ENCODE data around the gene LIN37. TPM values are rescaled to one million over a fixed set of nuclear protein-coding genes. Genes with fewer than 3 reads are reported as not detected.

Gene LIN37
- total RNA-seq, 1 donor from 2014 or later: 11.9 TPM

- Mint-ChIP-seq H3K9me3 (ENCODE audit: low read depth) (no peaks in the 10 kb centered on the region), H3K27me3 (ENCODE audit: low read depth) (no peaks in the 10 kb centered on the region), H3K36me3 (ENCODE audit: low read depth) (peaks cover 8% of the 10 kb centered on the region), H3K27ac (ENCODE audit: unreplicated experiment) (peak overlapping the region; percentile 95), H3K4me1 (ENCODE audit: low read depth) (peaks cover 38% of the 10 kb centered on the region), H3K4me3 (ENCODE audit: unreplicated experiment) (peak overlapping the region; percentile 53)
- DNase-seq (ENCODE audit: low spot score): no peak
- TF ChIP-seq CTCF (IDR thresholded peaks at IDR 0.05): no peak
Measured at GRCh38 chr19:35755550-35756376, 7.4 kb downstream of the LIN37 start.

GRCh38 chr19:35756377-35757230, 8.2 kb downstream of the LIN37 start, which contains the start of gene HSPB6:
HSPB6 (minus strand) TSS chr19:35757029; CDS start chr19:35757008, 21 bp downstream.
- Mint-ChIP-seq H3K36me3 (ENCODE audit: low read depth) (peaks cover 8% of the 10 kb centered on the region), H3K4me1 (ENCODE audit: low read depth) (peaks cover 43% of the 10 kb centered on the region), H3K9me3 (ENCODE audit: low read depth) (no peaks in the 10 kb centered on the region), H3K27me3 (ENCODE audit: low read depth) (no peaks in the 10 kb centered on the region), H3K27ac (ENCODE audit: unreplicated experiment) (peak within 1 kb of the TSS; percentile 98), H3K4me3 (ENCODE audit: unreplicated experiment) (peak within 1 kb of the TSS; percentile 86)
- no peak for TF ChIP-seq CTCF (IDR thresholded peaks at IDR 0.05)
- no peak for DNase-seq (ENCODE audit: low spot score)

GRCh38 chr19:35757231-35757748, 8.9 kb downstream of the LIN37 start:
- no peak for DNase-seq (ENCODE audit: low spot score)
- peak; percentile 40 for TF ChIP-seq CTCF (IDR thresholded peaks at IDR 0.05)
- H3K9me3 Mint-ChIP-seq (ENCODE audit: low read depth): no peaks in the 10 kb centered on the region
- H3K4me1 Mint-ChIP-seq (ENCODE audit: low read depth): peaks cover 43% of the 10 kb centered on the region
- H3K27ac Mint-ChIP-seq (ENCODE audit: unreplicated experiment): peak overlapping the region; percentile 98
- peaks cover 12% of the 10 kb centered on the region for H3K36me3 Mint-ChIP-seq (ENCODE audit: low read depth)
- no peaks in the 10 kb centered on the region for H3K27me3 Mint-ChIP-seq (ENCODE audit: low read depth)
- peak overlapping the region; percentile 86 for H3K4me3 Mint-ChIP-seq (ENCODE audit: unreplicated experiment)

GRCh38 chr19:35757749-35758608, 9.6 kb downstream of the LIN37 start, which contains the start of gene PROSER3:
PROSER3 (plus strand) TSS chr19:35758176; CDS start chr19:35758216, 40 bp downstream.
- Mint-ChIP-seq H3K4me1 (ENCODE audit: low read depth) (peaks cover 43% of the 10 kb centered on the region), H3K27ac (ENCODE audit: unreplicated experiment) (peak within 1 kb of the TSS; percentile 98), H3K27me3 (ENCODE audit: low read depth) (no peaks in the 10 kb centered on the region), H3K36me3 (ENCODE audit: low read depth) (peaks cover 12% of the 10 kb centered on the region), H3K4me3 (ENCODE audit: unreplicated experiment) (peak within 1 kb of the TSS; percentile 86), H3K9me3 (ENCODE audit: low read depth) (no peaks in the 10 kb centered on the region)
- TF ChIP-seq CTCF (IDR thresholded peaks at IDR 0.05): no peak
- DNase-seq (ENCODE audit: low spot score): no peak
